ENCODE measurements around the gene SNX10.

DNA sequence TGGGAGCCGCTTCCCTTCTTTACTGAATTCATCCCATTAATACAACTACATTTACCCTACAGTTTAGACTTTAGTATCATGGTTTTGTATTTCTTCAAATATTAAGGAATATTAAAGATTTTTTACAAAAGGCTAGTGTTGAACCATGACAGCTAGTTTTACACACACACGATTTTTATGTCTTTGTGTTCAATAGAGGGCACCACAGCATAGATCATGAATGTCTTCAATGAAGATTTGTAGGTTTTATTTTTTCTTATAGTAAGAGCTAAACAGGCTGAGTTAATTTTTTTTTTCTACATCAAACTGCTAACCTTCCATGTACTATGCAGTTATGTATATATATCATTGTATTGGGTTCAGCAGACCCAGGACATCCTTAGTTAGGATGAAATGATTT lies 76.9 kb downstream of the SNX10 start:
- TF ChIP-seq, protein P1, sequence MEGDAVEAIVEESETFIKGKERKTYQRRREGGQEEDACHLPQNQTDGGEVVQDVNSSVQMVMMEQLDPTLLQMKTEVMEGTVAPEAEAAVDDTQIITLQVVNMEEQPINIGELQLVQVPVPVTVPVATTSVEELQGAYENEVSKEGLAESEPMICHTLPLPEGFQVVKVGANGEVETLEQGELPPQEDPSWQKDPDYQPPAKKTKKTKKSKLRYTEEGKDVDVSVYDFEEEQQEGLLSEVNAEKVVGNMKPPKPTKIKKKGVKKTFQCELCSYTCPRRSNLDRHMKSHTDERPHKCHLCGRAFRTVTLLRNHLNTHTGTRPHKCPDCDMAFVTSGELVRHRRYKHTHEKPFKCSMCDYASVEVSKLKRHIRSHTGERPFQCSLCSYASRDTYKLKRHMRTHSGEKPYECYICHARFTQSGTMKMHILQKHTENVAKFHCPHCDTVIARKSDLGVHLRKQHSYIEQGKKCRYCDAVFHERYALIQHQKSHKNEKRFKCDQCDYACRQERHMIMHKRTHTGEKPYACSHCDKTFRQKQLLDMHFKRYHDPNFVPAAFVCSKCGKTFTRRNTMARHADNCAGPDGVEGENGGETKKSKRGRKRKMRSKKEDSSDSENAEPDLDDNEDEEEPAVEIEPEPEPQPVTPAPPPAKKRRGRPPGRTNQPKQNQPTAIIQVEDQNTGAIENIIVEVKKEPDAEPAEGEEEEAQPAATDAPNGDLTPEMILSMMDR (IDR thresholded peaks at IDR 0.05): peak in 1 of 4 experiments; percentile 5
- TF ChIP-seq POLR2AphosphoS5 (IDR thresholded peaks at IDR 0.05): no peak
